ENCODE data around the gene HCAR3.
"Not testable (repeated sequence)": the region's sequence is repeated elsewhere in the genome, so short reads cannot be mapped to it uniquely, and the experiment has no call there.

HCAR3 gene

DNA sequence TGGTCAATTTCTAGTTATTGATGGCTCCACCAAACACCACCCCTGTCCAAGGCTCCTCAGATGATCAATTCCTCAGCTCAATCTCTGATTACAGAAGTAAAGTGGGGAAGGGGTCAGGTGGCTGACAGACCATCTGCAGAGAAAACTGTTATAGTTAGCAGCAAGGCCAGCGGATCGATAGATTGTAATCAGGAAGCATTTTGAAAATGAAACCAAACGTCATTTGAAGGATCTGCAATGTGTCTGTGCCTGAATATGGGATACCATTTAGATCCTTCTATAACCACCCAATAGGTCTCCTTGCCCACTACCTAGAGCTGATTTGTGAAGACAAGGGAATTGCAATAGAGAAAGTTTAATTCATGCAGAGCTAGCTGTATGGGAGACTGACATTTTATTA, 25.0 kb downstream of the HCAR3 start:
- TF ChIP-seq GATA1 (IDR thresholded peaks at IDR 0.05; ENCODE audit: low read depth, low read length): no peak
- TF ChIP-seq POLR2A (IDR thresholded peaks at IDR 0.05; ENCODE audit: low read length): no peak

DNA sequence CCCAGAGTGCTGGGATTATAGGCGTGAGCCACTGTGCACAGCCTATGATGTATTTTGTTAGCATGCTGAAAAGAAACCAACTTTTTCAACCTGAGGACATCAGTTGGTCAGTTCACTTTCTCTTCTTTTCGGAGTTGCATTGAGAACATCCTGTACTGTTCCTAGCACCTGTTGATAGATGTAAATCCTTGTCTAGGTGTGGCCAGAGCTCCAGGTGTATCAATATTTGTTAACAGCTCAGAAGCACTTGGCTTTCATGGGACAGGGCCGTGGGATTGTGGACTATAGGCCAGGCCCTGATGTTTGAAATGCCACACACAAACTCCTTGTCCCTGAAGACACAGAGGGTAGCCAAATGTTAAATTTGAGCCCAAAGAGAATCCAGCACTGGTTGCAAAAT, 28.3 kb downstream of the HCAR3 start:
- no peak for TF ChIP-seq GATA1 (IDR thresholded peaks at IDR 0.05; ENCODE audit: low read depth, low read length)
- TF ChIP-seq POLR2A (IDR thresholded peaks at IDR 0.05; ENCODE audit: low read length): no peak
- no peak for DNase-seq

More for the DNA sequence above, 25.0 kb downstream of the HCAR3 start:
- DNase-seq: no peak

- no peak for TF ChIP-seq POLR2A (IDR thresholded peaks at IDR 0.05; ENCODE audit: low read length)
- DNase-seq: no peak
Observed at GRCh38 chr12:122687086-122687485, 29.5 kb downstream of the HCAR3 start.

GRCh38 chr12:122686538-122686937, 30.1 kb downstream of the HCAR3 start:
- no peak for TF ChIP-seq POLR2A (IDR thresholded peaks at IDR 0.05; ENCODE audit: low read length)
- no peak for DNase-seq

DNA sequence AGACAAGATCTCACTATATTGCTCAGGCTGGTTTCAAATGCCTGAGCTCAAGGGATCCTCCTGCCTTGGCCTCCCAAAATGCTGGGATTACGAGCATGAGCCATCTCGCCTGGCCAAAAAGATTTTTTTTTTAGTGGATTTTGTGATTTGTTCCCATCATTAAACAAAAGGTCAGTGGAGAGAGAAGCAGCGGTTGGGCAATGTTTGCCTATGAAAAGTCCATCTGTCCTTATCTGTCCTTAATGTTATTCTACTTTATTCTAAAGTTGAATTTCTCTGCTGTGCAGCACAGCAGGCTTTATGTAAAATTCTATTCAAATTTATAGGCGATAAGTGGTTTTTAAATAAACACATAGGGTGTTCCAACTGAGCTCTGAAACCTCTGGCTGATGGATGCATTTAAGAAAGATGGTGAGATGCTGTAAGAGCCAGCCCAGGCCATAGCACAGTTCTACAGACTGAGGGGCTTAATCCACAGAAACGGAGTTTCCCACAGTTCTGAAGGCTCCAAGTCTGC, 32.3 kb downstream of the HCAR3 start:
- no peak for DNase-seq
- TF ChIP-seq POLR2A (IDR thresholded peaks at IDR 0.05; ENCODE audit: low read length) (no peak), GATA1 (IDR thresholded peaks at IDR 0.05; ENCODE audit: low read depth, low read length) (no peak)

GRCh38 chr12:122681814-122682213, 34.8 kb downstream of the HCAR3 start:
- no peak for DNase-seq
- TF ChIP-seq POLR2A (IDR thresholded peaks at IDR 0.05; ENCODE audit: low read length) (no peak), GATA1 (IDR thresholded peaks at IDR 0.05; ENCODE audit: low read depth, low read length) (no peak)

- not testable (repeated sequence) for DNase-seq
Observed at GRCh38 chr12:122680989-122681388, 35.6 kb downstream of the HCAR3 start.

GRCh38 chr12:122676781-122677180, 39.8 kb downstream of the HCAR3 start:
- not testable (repeated sequence) for DNase-seq

- not testable (repeated sequence) for DNase-seq
Observed at GRCh38 chr12:122676015-122676414, 40.6 kb downstream of the HCAR3 start.

DNA sequence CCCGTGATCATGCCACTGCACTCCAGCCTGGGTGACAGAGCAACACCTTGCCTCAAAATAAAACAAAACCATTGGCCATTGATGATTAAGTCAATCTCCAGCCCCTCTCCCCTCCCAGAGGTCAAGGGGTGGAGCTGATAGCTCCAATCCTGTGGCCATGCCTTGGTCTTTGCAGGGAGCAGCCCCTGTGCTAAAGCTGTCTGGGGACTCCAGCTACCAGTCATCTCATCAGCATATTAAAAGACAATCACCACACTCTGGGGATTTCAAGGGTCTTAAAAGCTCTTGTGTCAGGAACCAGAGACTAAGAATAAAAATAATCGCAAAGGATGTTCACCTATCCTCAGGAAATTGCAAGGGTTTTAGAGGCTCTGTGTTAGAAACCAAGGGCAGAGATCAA, 44.1 kb downstream of the HCAR3 start:
- TF ChIP-seq GATA1 (IDR thresholded peaks at IDR 0.05; ENCODE audit: low read depth, low read length): no peak
- DNase-seq: no peak

- TF ChIP-seq POLR2A (IDR thresholded peaks at IDR 0.05; ENCODE audit: low read length): no peak
- TF ChIP-seq GATA1 (IDR thresholded peaks at IDR 0.05; ENCODE audit: low read depth, low read length): no peak
- DNase-seq: no peak
Observed at GRCh38 chr12:122669397-122670070, 47.1 kb downstream of the HCAR3 start.

DNA sequence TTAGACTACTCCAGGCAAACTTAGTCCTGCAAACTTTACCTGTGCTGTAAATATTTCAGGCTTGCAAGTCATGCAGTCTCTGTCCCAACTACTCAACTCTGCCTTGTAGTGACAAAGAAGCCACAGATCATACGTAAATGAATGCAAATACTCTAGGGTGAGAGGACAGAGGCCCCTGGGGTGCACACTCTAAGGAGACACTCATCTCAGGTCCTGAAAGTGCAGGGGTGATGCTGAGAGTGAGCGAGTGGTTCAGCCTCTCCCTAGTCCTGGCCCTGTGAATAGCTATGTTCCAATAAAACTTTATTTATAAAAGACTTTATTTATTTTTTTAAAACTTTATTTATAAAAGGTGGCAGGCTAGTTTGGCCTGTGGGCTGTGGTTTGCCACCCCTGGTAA, 48.3 kb downstream of the HCAR3 start:
- DNase-seq: no peak
- TF ChIP-seq POLR2A (IDR thresholded peaks at IDR 0.05; ENCODE audit: low read length): no peak
- TF ChIP-seq GATA1 (IDR thresholded peaks at IDR 0.05; ENCODE audit: low read depth, low read length): no peak

DNA sequence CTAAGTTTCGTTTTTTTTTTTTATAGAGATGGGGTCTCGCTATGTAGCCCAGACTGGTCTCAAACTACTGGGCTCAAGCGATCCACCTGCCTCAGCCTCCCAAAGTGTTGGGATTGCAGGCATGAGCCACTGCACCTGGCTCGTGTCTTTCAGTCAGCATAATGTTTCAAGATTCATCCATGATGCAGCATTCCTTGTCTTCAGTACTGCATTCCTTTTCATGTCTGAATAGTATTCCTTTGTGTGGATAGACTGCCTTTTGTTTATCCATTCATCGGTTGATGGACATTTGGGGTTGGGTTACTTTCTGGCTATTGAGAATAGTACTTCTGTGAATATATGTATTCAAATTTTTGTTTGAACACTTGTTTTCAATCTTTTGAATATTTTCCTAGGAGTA, 50.9 kb downstream of the HCAR3 start:
- TF ChIP-seq POLR2A (IDR thresholded peaks at IDR 0.05; ENCODE audit: low read length) (no peak), GATA1 (IDR thresholded peaks at IDR 0.05; ENCODE audit: low read depth, low read length) (no peak)
- no peak for DNase-seq

GRCh38 chr12:122665349-122665748, 51.3 kb downstream of the HCAR3 start:
- no peak for DNase-seq
- TF ChIP-seq POLR2A (IDR thresholded peaks at IDR 0.05; ENCODE audit: low read length) (no peak), GATA1 (IDR thresholded peaks at IDR 0.05; ENCODE audit: low read depth, low read length) (no peak)

All from erythroblast (primary cell).